HUES48 (cell line): ENCODE measurements around the gene TDRD1.

Experiments
- H3K27ac ChIP-seq: one replicate; pipeline ENCODE4 v1.7.0; 2013; ENCODE audit warnings: low read depth, low read length, inconsistent platforms
- H3K27me3 ChIP-seq: 2 replicates; pipeline ENCODE4 v1.6.1; 2013; ENCODE audit warnings: mild to moderate bottlenecking, low read length; ENCODE audit not compliant: control insufficient read depth, insufficient read depth
- H3K36me3 ChIP-seq: 2 replicates; pipeline ENCODE4 v1.6.1; 2013; ENCODE audit warnings: low read length; ENCODE audit not compliant: control insufficient read depth, insufficient read depth
- H3K4me1 ChIP-seq: 2 replicates; pipeline ENCODE4 v1.6.1; 2013; ENCODE audit warnings: mild to moderate bottlenecking, low read length; ENCODE audit not compliant: control insufficient read depth, insufficient read depth
- H3K4me3 ChIP-seq: 2 replicates; pipeline ENCODE4 v1.5.1; 2013; ENCODE audit warnings: mild to moderate bottlenecking, low read depth, low read length
- H3K9ac ChIP-seq: 2 replicates; pipeline ENCODE4 v1.6.1; 2013; ENCODE audit warnings: mild to moderate bottlenecking, low read depth, low read length, moderate library complexity
- H3K9me3 ChIP-seq: 2 replicates; pipeline ENCODE4 v1.6.1; 2013; ENCODE audit warnings: low read length; ENCODE audit not compliant: control insufficient read depth, insufficient read depth

Gene TDRD1

GRCh38 chr10:114202812-114203211 is 23.7 kb downstream of the TDRD1 start:
- Histone ChIP-seq H3K27me3 (no peaks in the 10 kb centered on the region), H3K4me1 (no peaks in the 10 kb centered on the region; the same call in 1 of the 2 replicates), H3K4me3 (no peak overlapping the region), H3K9me3 (no peaks in the 10 kb centered on the region), H3K9ac (no peak overlapping the region), H3K36me3 (no peaks in the 10 kb centered on the region), H3K27ac (no peak overlapping the region)

GRCh38 chr10:114206902-114207301 is 27.7 kb downstream of the TDRD1 start:
- Histone ChIP-seq H3K4me3 (no peak overlapping the region), H3K36me3 (no peaks in the 10 kb centered on the region), H3K9me3 (no peaks in the 10 kb centered on the region), H3K27me3 (no peaks in the 10 kb centered on the region), H3K27ac (no peak overlapping the region), H3K9ac (no peak overlapping the region), H3K4me1 (peaks cover 5% of the 10 kb centered on the region; the same call in 1 of the 2 replicates)

- H3K4me1 ChIP-seq: peaks cover 5% of the 10 kb centered on the region; the same call in 1 of the 2 replicates
- H3K9me3 ChIP-seq: no peaks in the 10 kb centered on the region
- H3K27ac ChIP-seq: no peak overlapping the region
These were observed 28.2 kb downstream of the TDRD1 start for GRCh38 chr10:114207349-114207748.

GRCh38 chr10:114208351-114208750 is 29.2 kb downstream of the TDRD1 start:
- H3K9ac ChIP-seq: no peak overlapping the region
- H3K27me3 ChIP-seq: no peaks in the 10 kb centered on the region
- no peak overlapping the region for H3K27ac ChIP-seq
- peaks cover 5% of the 10 kb centered on the region; the same call in 1 of the 2 replicates for H3K4me1 ChIP-seq
- no peaks in the 10 kb centered on the region for H3K9me3 ChIP-seq
- H3K36me3 ChIP-seq: no peaks in the 10 kb centered on the region
- H3K4me3 ChIP-seq: no peak overlapping the region

More at GRCh38 chr10:114207349-114207748, 28.2 kb downstream of the TDRD1 start:
- Histone ChIP-seq H3K4me3 (no peak overlapping the region), H3K27me3 (no peaks in the 10 kb centered on the region), H3K9ac (no peak overlapping the region), H3K36me3 (no peaks in the 10 kb centered on the region)

- H3K4me1 ChIP-seq: peaks cover 5% of the 10 kb centered on the region; the same call in 1 of the 2 replicates
- H3K9me3 ChIP-seq: no peaks in the 10 kb centered on the region
- H3K4me3 ChIP-seq: no peak overlapping the region
- no peaks in the 10 kb centered on the region for H3K27me3 ChIP-seq
- no peaks in the 10 kb centered on the region for H3K36me3 ChIP-seq
- H3K9ac ChIP-seq: no peak overlapping the region
- no peak overlapping the region for H3K27ac ChIP-seq
These were observed 33.0 kb downstream of the TDRD1 start for GRCh38 chr10:114212153-114212552.

GRCh38 chr10:114215033-114215432 is 35.9 kb downstream of the TDRD1 start:
- H3K27ac ChIP-seq: no peak overlapping the region
- H3K27me3 ChIP-seq: no peaks in the 10 kb centered on the region
- no peak overlapping the region for H3K9ac ChIP-seq
- H3K4me1 ChIP-seq: no peaks in the 10 kb centered on the region
- no peak overlapping the region for H3K4me3 ChIP-seq
- H3K9me3 ChIP-seq: no peaks in the 10 kb centered on the region
- no peaks in the 10 kb centered on the region for H3K36me3 ChIP-seq

GRCh38 chr10:114220281-114220680 is 41.1 kb downstream of the TDRD1 start:
- Histone ChIP-seq H3K27me3 (no peaks in the 10 kb centered on the region), H3K36me3 (no peaks in the 10 kb centered on the region), H3K4me1 (no peaks in the 10 kb centered on the region), H3K4me3 (no peak overlapping the region), H3K9me3 (no peaks in the 10 kb centered on the region), H3K9ac (no peak overlapping the region), H3K27ac (no peak overlapping the region)

- H3K27me3 ChIP-seq: no peaks in the 10 kb centered on the region
- H3K27ac ChIP-seq: no peak overlapping the region
- no peak overlapping the region for H3K9ac ChIP-seq
- no peaks in the 10 kb centered on the region for H3K9me3 ChIP-seq
- H3K4me3 ChIP-seq: no peak overlapping the region
- no peaks in the 10 kb centered on the region for H3K4me1 ChIP-seq
- no peaks in the 10 kb centered on the region for H3K36me3 ChIP-seq
These were observed 42.1 kb downstream of the TDRD1 start for GRCh38 chr10:114221235-114221634.

GRCh38 chr10:114223066-114223465 is 43.9 kb downstream of the TDRD1 start:
- no peaks in the 10 kb centered on the region for H3K27me3 ChIP-seq
- H3K27ac ChIP-seq: no peak overlapping the region
- no peaks in the 10 kb centered on the region for H3K9me3 ChIP-seq
- H3K4me1 ChIP-seq: no peaks in the 10 kb centered on the region
- H3K9ac ChIP-seq: no peak overlapping the region
- H3K36me3 ChIP-seq: no peaks in the 10 kb centered on the region
- H3K4me3 ChIP-seq: no peak overlapping the region

GRCh38 chr10:114228156-114228555 is 49.0 kb downstream of the TDRD1 start:
- H3K9me3 ChIP-seq: no peaks in the 10 kb centered on the region
- no peaks in the 10 kb centered on the region for H3K4me1 ChIP-seq
- H3K9ac ChIP-seq: no peak overlapping the region
- no peak overlapping the region for H3K27ac ChIP-seq
- no peaks in the 10 kb centered on the region for H3K36me3 ChIP-seq
- no peaks in the 10 kb centered on the region for H3K27me3 ChIP-seq
- H3K4me3 ChIP-seq: no peak overlapping the region

GRCh38 chr10:114232561-114233176 is 53.5 kb downstream of the TDRD1 start:
- Histone ChIP-seq H3K27me3 (no peaks in the 10 kb centered on the region), H3K4me1 (no peaks in the 10 kb centered on the region), H3K27ac (no peak overlapping the region), H3K9ac (no peak overlapping the region), H3K36me3 (no peaks in the 10 kb centered on the region), H3K9me3 (no peaks in the 10 kb centered on the region), H3K4me3 (no peak overlapping the region)
